ENCODE results near the gene HENMT1.

- no peak for TF ChIP-seq EP300 (IDR thresholded peaks at IDR 0.05)
- no peak for TF ChIP-seq CTCF (IDR thresholded peaks at IDR 0.05)
- TF ChIP-seq POLR2A (IDR thresholded peaks at IDR 0.05), result no peak
- no peak for TF ChIP-seq POLR2AphosphoS5 (IDR thresholded peaks at IDR 0.05)
These were observed 7.3 kb downstream of the HENMT1 start for GRCh38 chr1:108653431-108654105.
